Measurements from ENCODE around the gene UGT1A6. TPM values are rescaled to one million over a fixed set of nuclear protein-coding genes. Genes with fewer than 3 reads are reported as not detected.

The UGT1A6 gene
- total and polyA plus RNA-seq, 2 experiments from 2014 or later = not detected

- Histone ChIP-seq H3K4me2 (no peak overlapping the region), H3K79me2 (replicated peaks; ENCODE audit: insufficient read depth) (no peaks in the 10 kb centered on the region), H2AFZ (no peak overlapping the region), H3K27me3 (ENCODE audit: insufficient read depth) (no peaks in the 10 kb centered on the region), H3K9me2 (ENCODE audit: insufficient read depth) (peaks cover 16% of the 10 kb centered on the region; the same call in 1 of the 2 replicates), H4K20me1 (replicated peaks; ENCODE audit: insufficient read depth) (no peaks in the 10 kb centered on the region; the same call in 1 of the 2 replicates), H3F3A (replicated peaks; ENCODE audit: low read depth) (no peaks in the 10 kb centered on the region), H3K4me1 (ENCODE audit: insufficient read depth) (peaks cover 7% of the 10 kb centered on the region; the same call in 1 of the 2 replicates), H3K27ac (ENCODE audit: low read depth) (no peak overlapping the region), H3K36me3 (ENCODE audit: insufficient read depth) (no peaks in the 10 kb centered on the region), H3K4me3 (no peak overlapping the region)
- no peak for ATAC-seq
- Mint-ChIP-seq H3K36me3 (ENCODE audit: low read depth) (no peaks in the 10 kb centered on the region; the same call in 2 of the 3 replicates), H3K4me1 (peaks cover 20% of the 10 kb centered on the region), H3K9me3 (no peaks in the 10 kb centered on the region), H3K4me3 (no peak overlapping the region), H3K27ac (no peak overlapping the region), H3K27me3 (ENCODE audit: insufficient read depth, low read depth, poor library complexity) (peaks cover 2% of the 10 kb centered on the region)
- no peak for DNase-seq (ENCODE audit: low spot score)
- TF ChIP-seq NANOG (IDR thresholded peaks at IDR 0.05; ENCODE audit: borderline replicate concordance) = no peak
- TF ChIP-seq CTCF (conservative IDR thresholded peaks at IDR 0.05; ENCODE audit: low read depth in 2 of 2) = no peak
- no peak for TF ChIP-seq CREB1 (CRISPR knock-in tag; IDR thresholded peaks at IDR 0.05; ENCODE audit: low read depth)
- no peak for TF ChIP-seq REST (IDR thresholded peaks at IDR 0.05; ENCODE audit: unreplicated experiment)
- TF ChIP-seq JUNB (IDR thresholded peaks at IDR 0.05; ENCODE audit: unreplicated experiment) = no peak
- no peak for TF ChIP-seq STAT1 (IDR thresholded peaks at IDR 0.05; ENCODE audit: unreplicated experiment)
- no peak for TF ChIP-seq EZH2phosphoT487 (IDR thresholded peaks at IDR 0.05; ENCODE audit: unreplicated experiment)
- no peak for TF ChIP-seq ZNF462 (CRISPR knock-in tag; IDR thresholded peaks at IDR 0.05)
- no peak for TF ChIP-seq EZH2 (IDR thresholded peaks at IDR 0.05; ENCODE audit: low read depth, unreplicated experiment)
- TF ChIP-seq POLR2AphosphoS5 (IDR thresholded peaks at IDR 0.05; ENCODE audit: low read depth) = no peak
- no peak for TF ChIP-seq ZNF331 (CRISPR knock-in tag; IDR thresholded peaks at IDR 0.05; ENCODE audit: low read depth)
- no peak for TF ChIP-seq ETS1 (IDR thresholded peaks at IDR 0.05)
- no peak for TF ChIP-seq ZNF114 (CRISPR knock-in tag; IDR thresholded peaks at IDR 0.05)
Observed at GRCh38 chr2:233689031-233689430, 3.7 kb upstream of the UGT1A6 start.

Data from GM23338 (cell line).